GM13977 (cell line): ENCODE measurements around the gene C5AR1.

ENCODE experiments used
- DNase-seq: peaks from one replicate; pipeline ENCODE4 v3.0.0; 2012; ENCODE audit warnings: low spot score
- in situ Hi-C: fragments of 300-500 bp; cut with MboI; formaldehyde crosslinking; loops from one replicate; pipeline ENCODE4 v1.12.0; 2022; ENCODE audit warnings: low sequenced_read_pairs, low pct_unique_long_range_greater_than_20kb, mixed read lengths, inconsistent platforms; ENCODE audit not compliant: unreplicated experiment
- TF ChIP-seq, protein P1 (sequence below): IDR thresholded peaks from 2 replicates; pipeline ENCODE4 v1.5.1; 2012; ENCODE audit warnings: mild to moderate bottlenecking, control low read depth; ENCODE audit not compliant: insufficient read depth; ENCODE audit errors: extremely low read depth, missing control alignments

Gene C5AR1

DNA sequence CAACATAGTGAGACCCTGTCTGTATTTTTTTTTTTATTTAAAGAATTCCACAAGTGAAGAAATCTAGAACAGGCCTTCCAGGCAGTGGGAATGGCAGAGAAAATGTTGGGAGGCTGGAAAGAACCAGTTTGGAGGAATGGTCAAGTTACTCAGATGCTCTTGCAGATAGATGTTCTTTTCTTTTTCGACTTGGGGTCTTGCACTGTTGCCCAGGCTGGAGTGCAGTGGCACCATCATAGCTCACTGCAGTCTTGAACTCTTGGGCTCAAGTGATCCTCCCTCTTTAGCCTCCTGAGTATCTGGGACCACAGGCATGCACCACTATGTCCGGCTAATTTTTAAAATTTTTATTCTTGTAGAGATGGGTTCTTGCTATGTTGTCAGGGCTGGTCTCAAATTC is 662 bp downstream of the C5AR1 start:
- no peak for DNase-seq
- in situ Hi-C loops = no loop called here
- TF ChIP-seq, protein P1, sequence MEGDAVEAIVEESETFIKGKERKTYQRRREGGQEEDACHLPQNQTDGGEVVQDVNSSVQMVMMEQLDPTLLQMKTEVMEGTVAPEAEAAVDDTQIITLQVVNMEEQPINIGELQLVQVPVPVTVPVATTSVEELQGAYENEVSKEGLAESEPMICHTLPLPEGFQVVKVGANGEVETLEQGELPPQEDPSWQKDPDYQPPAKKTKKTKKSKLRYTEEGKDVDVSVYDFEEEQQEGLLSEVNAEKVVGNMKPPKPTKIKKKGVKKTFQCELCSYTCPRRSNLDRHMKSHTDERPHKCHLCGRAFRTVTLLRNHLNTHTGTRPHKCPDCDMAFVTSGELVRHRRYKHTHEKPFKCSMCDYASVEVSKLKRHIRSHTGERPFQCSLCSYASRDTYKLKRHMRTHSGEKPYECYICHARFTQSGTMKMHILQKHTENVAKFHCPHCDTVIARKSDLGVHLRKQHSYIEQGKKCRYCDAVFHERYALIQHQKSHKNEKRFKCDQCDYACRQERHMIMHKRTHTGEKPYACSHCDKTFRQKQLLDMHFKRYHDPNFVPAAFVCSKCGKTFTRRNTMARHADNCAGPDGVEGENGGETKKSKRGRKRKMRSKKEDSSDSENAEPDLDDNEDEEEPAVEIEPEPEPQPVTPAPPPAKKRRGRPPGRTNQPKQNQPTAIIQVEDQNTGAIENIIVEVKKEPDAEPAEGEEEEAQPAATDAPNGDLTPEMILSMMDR = no peak

DNA sequence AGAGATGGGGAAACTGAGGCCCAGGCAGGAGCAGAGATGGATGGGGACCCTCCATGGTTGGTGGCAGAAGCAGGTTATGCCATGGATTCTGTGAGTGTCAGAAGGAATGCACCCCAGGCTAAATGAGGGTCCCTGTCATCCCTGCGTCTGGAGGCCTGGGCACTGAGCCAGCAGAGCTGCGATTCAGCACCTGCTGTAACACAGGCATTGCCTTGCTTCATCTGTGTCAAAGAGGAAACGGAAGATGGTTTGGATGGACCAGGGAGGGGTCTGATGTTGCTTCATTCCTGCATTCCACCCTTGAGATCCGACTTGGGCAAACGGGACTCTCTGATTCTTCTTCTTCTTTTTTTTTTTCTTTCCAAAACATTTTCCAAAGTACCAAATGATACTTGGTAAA is 1.2 kb downstream of the C5AR1 start:
- TF ChIP-seq, protein P1 = no peak
- DNase-seq = no peak
- in situ Hi-C loops = no loop called here

DNA sequence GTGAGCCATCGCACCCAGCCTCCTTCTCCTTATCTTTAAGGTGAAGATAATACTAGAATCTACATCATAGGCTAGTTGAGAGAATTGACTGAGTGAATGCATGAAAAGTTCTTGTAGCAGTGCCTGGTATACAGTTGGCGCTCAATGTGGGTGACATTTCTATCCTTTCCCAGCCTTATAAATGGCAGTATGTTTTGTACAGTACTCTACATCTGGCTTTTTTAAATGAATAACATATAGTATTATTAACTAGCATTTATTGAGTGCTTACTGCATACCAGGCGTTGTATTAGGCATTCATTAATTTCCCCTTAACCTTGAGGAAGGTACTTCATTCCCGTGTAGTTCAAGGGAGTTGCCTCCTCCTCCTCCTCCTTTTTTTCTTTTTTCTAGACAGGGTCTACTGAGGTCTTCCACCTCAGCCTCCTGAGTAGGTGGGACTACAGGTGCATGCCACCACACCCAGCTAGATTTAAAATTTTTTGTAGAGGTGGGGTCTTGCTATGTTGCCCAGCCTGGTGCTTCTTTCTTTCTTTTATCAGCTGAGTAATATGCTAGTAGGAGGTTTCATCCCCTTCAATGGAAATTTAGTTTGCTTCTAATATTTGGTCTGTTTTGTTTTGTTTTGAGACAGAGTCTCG is 2.8 kb downstream of the C5AR1 start:
- DNase-seq = no peak
- TF ChIP-seq, protein P1 = no peak
- in situ Hi-C loops = no loop called here

DNA sequence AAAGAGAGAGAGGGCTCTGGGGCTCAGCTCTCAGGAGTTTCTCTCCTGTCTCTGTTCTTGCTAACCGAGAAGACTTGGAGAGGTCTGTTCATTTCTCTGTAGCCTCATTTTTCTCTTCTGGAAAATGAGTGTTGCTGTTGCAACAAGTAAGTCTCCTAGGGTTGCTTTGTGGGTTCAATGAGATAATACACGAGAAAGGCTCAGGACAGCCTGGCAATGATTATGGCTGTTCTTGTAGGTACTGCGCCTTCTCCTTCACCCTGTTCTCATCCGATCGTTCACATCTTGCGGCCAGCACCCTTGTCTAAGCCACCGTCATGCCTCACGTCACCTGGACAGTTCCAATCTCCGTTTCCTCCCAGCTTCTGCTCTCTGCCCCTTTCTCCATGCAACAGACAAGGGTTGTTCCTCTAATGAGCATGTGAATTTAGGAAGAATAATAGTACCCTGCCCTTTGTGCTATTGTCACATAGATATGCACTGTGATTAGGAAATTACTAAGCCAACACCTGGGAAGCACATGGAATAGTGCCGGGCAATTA is 4.2 kb downstream of the C5AR1 start:
- no peak for DNase-seq
- TF ChIP-seq, protein P1 = no peak
- in situ Hi-C loops = no loop called here

DNA sequence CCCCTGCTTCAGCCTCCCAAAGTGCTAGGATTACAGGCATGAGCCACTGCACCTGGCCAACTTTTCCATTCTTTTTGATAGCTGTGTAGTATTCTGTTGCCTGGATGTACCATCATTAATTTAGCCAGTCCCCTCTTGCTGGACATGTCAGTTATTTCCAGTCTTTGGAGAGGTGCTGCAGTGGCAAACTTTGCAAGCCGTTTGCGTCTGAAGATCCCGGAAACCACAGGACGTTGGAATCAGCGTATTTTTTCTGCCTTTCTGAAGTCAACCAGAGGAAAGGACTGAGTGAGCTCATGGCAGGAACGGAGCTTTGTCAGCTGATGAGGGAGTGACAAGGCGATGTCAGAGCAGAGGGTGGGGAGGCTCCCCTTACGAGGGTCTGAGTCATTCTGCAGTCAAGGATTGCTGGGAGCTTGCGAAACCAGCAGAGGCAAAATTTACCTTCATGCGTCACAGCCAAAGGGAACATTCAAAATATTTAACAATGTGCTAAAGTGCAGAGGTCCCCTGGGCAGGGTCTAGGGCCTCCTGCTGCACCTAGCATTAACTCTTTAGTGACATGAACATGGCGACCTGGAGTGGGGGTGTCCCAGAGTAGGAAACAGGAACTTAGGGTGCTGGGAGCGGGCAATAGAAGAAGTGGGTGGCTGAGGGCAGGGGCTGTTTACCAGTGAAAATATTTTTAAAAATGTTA is 5.6 kb downstream of the C5AR1 start:
- TF ChIP-seq, protein P1 = no peak
- in situ Hi-C loops = no loop called here
- DNase-seq = no peak

DNA sequence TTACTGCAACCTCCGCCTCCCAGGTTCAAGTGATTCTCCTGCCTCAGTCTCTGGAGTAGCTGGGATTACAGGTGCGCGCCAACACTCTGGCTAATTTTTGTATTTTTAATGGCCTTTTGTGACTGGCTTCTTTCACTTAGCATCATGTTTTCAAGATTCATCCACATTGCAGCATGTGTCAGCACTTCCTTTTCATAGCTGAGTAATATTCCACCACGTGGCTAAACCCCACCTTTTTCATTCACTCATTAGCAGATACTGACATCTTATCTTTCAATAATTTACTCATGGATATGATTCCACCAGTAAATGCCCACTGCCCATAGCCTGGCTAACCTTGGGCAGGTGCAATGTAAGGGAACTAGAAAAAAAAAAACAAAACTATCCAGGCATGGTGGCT is 6.9 kb downstream of the C5AR1 start:
- in situ Hi-C loops = no loop called here
- no peak for DNase-seq
- TF ChIP-seq, protein P1 = no peak
